B cell (primary cell): ENCODE data around the gene PLAAT5. TPM values are rescaled to one million over a fixed set of nuclear protein-coding genes. Genes with fewer than 3 reads are reported as not detected.
"Not testable (repeated sequence)": the region's sequence is repeated elsewhere in the genome, so short reads cannot be mapped to it uniquely, and the experiment has no call there.

ENCODE experiments used
- ATAC-seq: fragments of 200-7000 bp; cut with Tn5 transposase; one replicate; pipeline ENCODE4 v1.10.0; 2021; ENCODE audit warnings: low read depth, mild to moderate bottlenecking, moderate number of reproducible peaks, moderate library complexity
- CTCF ChIA-PET: fragments of 350-600 bp; sonication (Branson Sonifier 250); formaldehyde crosslinking; loops from one replicate; lab custom pipeline; 2021; ENCODE audit warnings: antibody characterized with exemption, inconsistent platforms; lab: Charles Lee
- POLR2A ChIA-PET: fragments of 350-600 bp; sonication (Branson Sonifier 250); formaldehyde crosslinking; loops from one replicate; lab custom pipeline; 2021; ENCODE audit warnings: antibody characterized with exemption; lab: Charles Lee
- DNase-seq: peaks from one replicate; pipeline ENCODE4 v3.0.0; 2013
- H2AFZ ChIP-seq: 2 replicates; pipeline ENCODE4 v1.6.1; 2012; ENCODE audit warnings: mild to moderate bottlenecking, low read depth, low read length; ENCODE audit not compliant: insufficient read depth, poor library complexity, severe bottlenecking
- H3K27ac ChIP-seq, 2 donors: 1 replicate in 1 of 2; 2 replicates in 1 of 2; pipeline ENCODE4 v1.5.1; 2012 to 2013; ENCODE audit warnings: low read length in 2 of 2, mild to moderate bottlenecking in 2 of 2, moderate library complexity in 1 of 2
- H3K27me3 ChIP-seq, 4 experiments: fragments of 200-600 bp in 1 of 4; sonication (generic) in 1 of 4; replicated peaks in 1 of 4; 1 replicate in 2 of 4; 2 replicates in 2 of 4; pipeline versions ENCODE4 v1.6.1 to v1.7.0; 2013 to 2016; ENCODE audit warnings: low read length in 3 of 4, mild to moderate bottlenecking in 2 of 4, mixed read lengths in 1 of 4, moderate library complexity in 1 of 4; ENCODE audit not compliant: insufficient read depth in 4 of 4, control insufficient read depth in 3 of 4; ENCODE audit errors: control extremely low read depth in 1 of 4
- H3K36me3 ChIP-seq, 2 experiments: replicated peaks in 1 of 2; 1 replicate in 1 of 2; 2 replicates in 1 of 2; pipeline versions ENCODE4 v1.6.1 to v1.7.1; 2013; ENCODE audit warnings: low read length in 1 of 2; ENCODE audit not compliant: insufficient read depth in 2 of 2, control insufficient read depth in 1 of 2; ENCODE audit errors: control extremely low read depth in 1 of 2, extremely low read depth in 1 of 2
- H3K4me1 ChIP-seq, 2 donors: fragments of 200-600 bp in 1 of 2; sonication (generic) in 1 of 2; 1 replicate in 1 of 2; 2 replicates in 1 of 2; pipeline versions ENCODE4 v1.5.1 to v1.6.1; 2013 to 2017; ENCODE audit warnings: low read length in 2 of 2; ENCODE audit not compliant: control insufficient read depth in 2 of 2, insufficient read depth in 2 of 2
- H3K4me2 ChIP-seq: replicated peaks from 2 replicates; pipeline ENCODE3; 2012; ENCODE audit warnings: mild to moderate bottlenecking, low read depth, low read length; ENCODE audit not compliant: poor library complexity, severe bottlenecking
- H3K4me3 ChIP-seq, 5 experiments: fragments of 200-600 bp in 1 of 5; sonication (generic) in 1 of 5; 1 replicate in 3 of 5; 2 replicates in 2 of 5; pipeline versions ENCODE4 v1.5.1 to v1.7.0; 2011 to 2016; ENCODE audit warnings: low read length in 4 of 5, mild to moderate bottlenecking in 4 of 5, low read depth in 2 of 5, control low read depth in 1 of 5, moderate library complexity in 1 of 5; ENCODE audit not compliant: insufficient read depth in 1 of 5; ENCODE audit errors: control extremely low read depth in 1 of 5, extremely low read depth in 1 of 5
- H3K79me2 ChIP-seq: fragments of 200-600 bp; sonication (generic); one replicate; pipeline ENCODE4 v1.6.0; 2016; ENCODE audit warnings: low read length; ENCODE audit not compliant: control insufficient read depth, insufficient read depth
- H3K9ac ChIP-seq: fragments of 200-600 bp; sonication (generic); 2 replicates; pipeline ENCODE4 v1.6.1; 2017; ENCODE audit warnings: mild to moderate bottlenecking, low read length, moderate library complexity
- H3K9me3 ChIP-seq, 3 donors: one replicate each; pipeline versions ENCODE4 v1.6.1 to v1.7.1; 2013; ENCODE audit warnings: low read length in 2 of 3; ENCODE audit not compliant: control insufficient read depth in 2 of 3, insufficient read depth in 1 of 3; ENCODE audit errors: control extremely low read depth in 1 of 3
- H4K20me1 ChIP-seq: 2 replicates; pipeline ENCODE4 v1.6.0; 2012; ENCODE audit warnings: mild to moderate bottlenecking, low read length; ENCODE audit not compliant: insufficient read depth, control insufficient read depth, poor library complexity, severe bottlenecking
- H3K27ac Mint-ChIP-seq: one replicate; pipeline ENCODE4 v1.8.0; 2021; ENCODE audit warnings: mixed read lengths
- H3K27me3 Mint-ChIP-seq: one replicate; pipeline ENCODE4 v1.8.0; 2021; ENCODE audit warnings: mixed read lengths
- H3K4me1 Mint-ChIP-seq: one replicate; pipeline ENCODE4 v1.8.0; 2021; ENCODE audit warnings: mixed read lengths
- H3K4me3 Mint-ChIP-seq: one replicate; pipeline ENCODE4 v1.8.0; 2021; ENCODE audit warnings: mixed read lengths
- H3K9me3 Mint-ChIP-seq: one replicate; pipeline ENCODE4 v1.8.0; 2022; ENCODE audit warnings: mixed read lengths; ENCODE audit not compliant: insufficient read depth
- CTCF ChIP-seq: fragments of 200-600 bp; IDR thresholded peaks from one replicate; pipeline ENCODE4 v1.8.0; 2022; ENCODE audit warnings: antibody characterized with exemption, mild to moderate bottlenecking
- EZH2 ChIP-seq: IDR thresholded peaks from 2 replicates; pipeline ENCODE4 v1.6.1; 2012; ENCODE audit warnings: borderline replicate concordance, low read depth, mild to moderate bottlenecking, moderate library complexity, low read length; ENCODE audit not compliant: insufficient read depth, poor library complexity, severe bottlenecking
- WGBS: methylation state at CpG from one replicate; pipeline ENCODE4 v1.1.5; 2013; ENCODE audit warnings: missing lambda C conversion rate; ENCODE audit not compliant: insufficient coverage; 5-methylcytosine and 5-hydroxymethylcytosine counted together
- intact Hi-C: fragments of 100-400 bp; cut with micrococcal nuclease; formaldehyde crosslinking; loops from one replicate; pipeline ENCODE4 v1.10.0; 2022
- polyA plus RNA-seq: library from polyadenylated mRNA; depleted of rRNA; stranded (reverse); fragments of >200 nt; gene quantifications from 2 replicates; pipeline ENCODE4 v1.2.3, GENCODE V29; 2012
- total RNA-seq, 2 donors: library from RNA; stranded (reverse); fragments of 120-200 nt in 1 of 2; gene quantifications; 1 replicate in 1 of 2; 2 replicates in 1 of 2; pipeline versions ENCODE4 v1.2.3 to v1.2.4, GENCODE V29; 2013 to 2022

Gene PLAAT5
- total and polyA plus RNA-seq, 2 donors (not counting 1 experiment from before 2014, with no cell fraction given), result not detected

- Histone ChIP-seq H3K27me3 (no peaks in the 10 kb centered on the region), H3K79me2 (peaks cover 11% of the 10 kb centered on the region), H3K9me3 (no peaks in the 10 kb centered on the region), H3K4me3 (no peak overlapping the region), H3K4me2 (no peak overlapping the region), H3K36me3 (no peaks in the 10 kb centered on the region), H3K9ac (no peak overlapping the region), H3K27ac (no peak overlapping the region), H2AFZ (no peak overlapping the region), H4K20me1 (no peaks in the 10 kb centered on the region), H3K4me1 (peaks cover 29 to 40% of the 10 kb centered on the region in 2 donors)
- intact Hi-C loops, result no loop called here
- DNase-seq, result no peak
- Mint-ChIP-seq H3K27ac (no peak overlapping the region), H3K4me3 (no peak overlapping the region), H3K9me3 (no peaks in the 10 kb centered on the region), H3K4me1 (peaks cover 45% of the 10 kb centered on the region), H3K27me3 (peaks cover 2% of the 10 kb centered on the region)
- CTCF ChIA-PET, result no interaction called here
- no peak for ATAC-seq
- TF ChIP-seq CTCF (no peak), EZH2 (no peak)
- WGBS, result 90% methylated on average over 3 of the region's 4 CpGs
- POLR2A ChIA-PET, result no interaction called here
These were observed 42.0 kb upstream of the PLAAT5 start for GRCh38 chr11:63532799-63533475.

- peaks cover 22 to 32% of the 10 kb centered on the region in 2 donors for H3K4me1 ChIP-seq
- H3K27me3 ChIP-seq, result no peaks in the 10 kb centered on the region
- ChIA-PET CTCF (no interaction called here), POLR2A (no interaction called here)
- H3K27ac Mint-ChIP-seq, result no peak overlapping the region
- peaks cover 6% of the 10 kb centered on the region for H3K79me2 ChIP-seq
- peak overlapping the region; percentile 29 for H3K4me2 ChIP-seq
- intact Hi-C loops, result no loop called here
- peak overlapping the region; percentile 10 for H3K4me3 Mint-ChIP-seq
- H2AFZ ChIP-seq, result no peak overlapping the region
- no peaks in the 10 kb centered on the region for H3K9me3 Mint-ChIP-seq
- H3K4me1 Mint-ChIP-seq, result peaks cover 38% of the 10 kb centered on the region
- H3K27ac ChIP-seq, result no peak overlapping the region
- H3K9me3 ChIP-seq, result no peaks in the 10 kb centered on the region
- DNase-seq (no peak), ATAC-seq (no peak)
- H4K20me1 ChIP-seq, result no peaks in the 10 kb centered on the region
- H3K27me3 Mint-ChIP-seq, result peaks cover 8% of the 10 kb centered on the region
- WGBS, result 75% methylated on average over 2 of the region's 2 CpGs
- no peaks in the 10 kb centered on the region for H3K36me3 ChIP-seq
- H3K4me3 ChIP-seq, result no peak overlapping the region
- TF ChIP-seq CTCF, result no peak
- no peak for TF ChIP-seq EZH2
- no peak overlapping the region for H3K9ac ChIP-seq
These were observed 41.1 kb upstream of the PLAAT5 start for GRCh38 chr11:63532117-63532516.

- peak overlapping the region; percentile 29 for H3K4me2 ChIP-seq
- H3K27me3 Mint-ChIP-seq, result not testable (repeated sequence)
- peaks cover 15 to 23% of the 10 kb centered on the region in 2 donors for H3K4me1 ChIP-seq
These were observed 40.3 kb upstream of the PLAAT5 start for GRCh38 chr11:63531074-63531792.

More at GRCh38 chr11:63531074-63531792, 40.3 kb upstream of the PLAAT5 start:
- CTCF ChIA-PET, H3K27ac ChIP-seq, H3K79me2 ChIP-seq, H3K36me3 ChIP-seq, H3K9me3 Mint-ChIP-seq, H3K4me3 ChIP-seq, POLR2A ChIA-PET, H3K9me3 ChIP-seq, H3K27me3 ChIP-seq, H3K27ac Mint-ChIP-seq, H3K9ac ChIP-seq, H4K20me1 ChIP-seq, H2AFZ ChIP-seq: not testable (repeated sequence)
- peak; percentile 62 for DNase-seq
- Mint-ChIP-seq H3K4me3 (peak overlapping the region; percentile 26), H3K4me1 (peaks cover 31% of the 10 kb centered on the region)
- peak; percentile 88 for ATAC-seq
- intact Hi-C loops, result loop anchor here (1.0 kb wide), 1 partner anchor 36 kb away; no protein-coding TSS in a partner anchor
- WGBS, result no CpG with 5 or more reads among the region's 6 CpGs
